ENCODE results near the gene RAB8B.
A peak's percentile ranks its signal among the peaks of the same experiment; 100 is the strongest.

DNA sequence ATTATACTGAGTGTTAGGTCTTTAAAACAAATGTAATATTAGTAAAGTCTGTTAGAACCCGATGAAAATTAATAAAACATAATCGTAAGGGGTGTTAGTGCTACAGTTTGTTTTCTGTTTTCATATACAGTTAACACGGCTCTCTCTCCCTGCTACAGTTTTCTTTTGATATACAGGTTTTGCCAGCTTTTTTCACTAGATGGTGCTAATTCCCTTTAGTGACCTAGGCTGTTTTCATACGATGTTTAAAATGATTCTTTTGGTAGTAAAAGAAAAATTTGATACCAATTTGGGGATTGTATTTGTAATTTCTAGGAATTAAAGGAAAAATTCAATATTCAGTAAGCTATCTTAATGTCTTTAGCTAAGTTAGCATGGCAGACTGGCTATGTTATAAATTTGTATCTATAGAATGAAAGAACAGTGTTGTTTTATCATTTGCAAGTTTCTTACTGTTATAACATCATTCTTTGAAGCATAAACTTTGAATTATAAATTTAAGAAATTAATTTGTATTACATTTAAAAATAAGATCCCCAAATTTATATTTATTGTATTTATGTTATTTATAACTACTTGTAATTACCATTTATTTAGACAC, 99.5 kb downstream of the RAB8B start:
- TF ChIP-seq, protein P1, sequence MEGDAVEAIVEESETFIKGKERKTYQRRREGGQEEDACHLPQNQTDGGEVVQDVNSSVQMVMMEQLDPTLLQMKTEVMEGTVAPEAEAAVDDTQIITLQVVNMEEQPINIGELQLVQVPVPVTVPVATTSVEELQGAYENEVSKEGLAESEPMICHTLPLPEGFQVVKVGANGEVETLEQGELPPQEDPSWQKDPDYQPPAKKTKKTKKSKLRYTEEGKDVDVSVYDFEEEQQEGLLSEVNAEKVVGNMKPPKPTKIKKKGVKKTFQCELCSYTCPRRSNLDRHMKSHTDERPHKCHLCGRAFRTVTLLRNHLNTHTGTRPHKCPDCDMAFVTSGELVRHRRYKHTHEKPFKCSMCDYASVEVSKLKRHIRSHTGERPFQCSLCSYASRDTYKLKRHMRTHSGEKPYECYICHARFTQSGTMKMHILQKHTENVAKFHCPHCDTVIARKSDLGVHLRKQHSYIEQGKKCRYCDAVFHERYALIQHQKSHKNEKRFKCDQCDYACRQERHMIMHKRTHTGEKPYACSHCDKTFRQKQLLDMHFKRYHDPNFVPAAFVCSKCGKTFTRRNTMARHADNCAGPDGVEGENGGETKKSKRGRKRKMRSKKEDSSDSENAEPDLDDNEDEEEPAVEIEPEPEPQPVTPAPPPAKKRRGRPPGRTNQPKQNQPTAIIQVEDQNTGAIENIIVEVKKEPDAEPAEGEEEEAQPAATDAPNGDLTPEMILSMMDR (IDR thresholded peaks at IDR 0.05 in 4 of 5, conservative IDR thresholded peaks at IDR 0.05 in 1 of 5), result peak in 4 of 5 experiments; percentile 38 to 71 (median 69)
- no peak for TF ChIP-seq POLR2A (IDR thresholded peaks at IDR 0.05)
